Prostate gland (tissue), 2 donors: ENCODE data around the gene NEU1.

ENCODE experiments used
- POLR2A ChIP-seq: fragments of 450-650 bp; IDR thresholded peaks from one replicate; pipeline ENCODE4 v1.6.1; 2016; ENCODE audit warnings: antibody characterized with exemption, mild to moderate bottlenecking
- TF ChIP-seq, protein P1 (sequence below), 4 experiments: fragments of 200-600 bp in 2 of 4; fragments of 450-650 bp in 2 of 4; sonication (generic) in 2 of 4; IDR thresholded peaks; 1 replicate in 3 of 4; 2 replicates in 1 of 4; pipeline ENCODE4 v1.5.1; 2016 to 2019; ENCODE audit warnings: antibody characterized with exemption in 4 of 4, mild to moderate bottlenecking in 2 of 4, moderate library complexity in 2 of 4

DNA sequence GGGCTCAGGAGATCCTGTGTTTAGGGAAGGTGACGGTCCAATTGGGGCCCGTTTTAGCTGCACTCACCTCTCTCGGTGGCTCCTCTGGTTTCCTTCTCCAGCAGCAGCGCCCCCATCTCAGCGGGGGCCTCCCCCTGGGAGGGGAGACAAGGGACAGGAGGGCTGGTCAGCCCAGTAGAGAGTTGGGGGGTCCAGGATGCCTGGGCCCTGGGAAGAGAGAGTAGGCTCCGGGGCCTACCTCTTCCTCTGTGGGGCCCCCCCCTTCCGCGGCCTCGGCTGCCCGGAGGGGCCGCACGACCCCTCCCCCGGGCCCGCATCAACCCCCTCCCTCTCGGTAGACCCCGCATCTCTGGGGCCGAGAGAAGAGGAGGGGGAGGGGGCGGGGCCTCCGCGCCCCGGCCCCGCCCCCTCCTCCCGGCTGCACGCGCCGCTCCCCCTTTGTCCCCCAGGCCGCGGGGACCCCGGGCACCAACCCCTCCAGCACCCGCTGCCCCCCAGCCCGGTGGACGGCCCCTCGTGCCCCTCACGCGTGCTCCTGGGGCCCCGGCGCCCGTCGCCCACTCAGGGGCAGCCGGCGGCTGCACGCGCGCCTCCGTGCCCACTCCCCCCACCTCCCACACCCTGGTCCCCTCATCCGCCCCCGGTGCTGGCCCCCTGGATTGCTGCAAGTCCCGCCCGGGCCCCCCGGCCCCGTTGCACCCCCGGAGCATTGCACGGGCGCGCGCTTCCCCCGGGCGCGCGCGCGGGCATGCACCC is 34.4 kb upstream of the NEU1 start:
- TF ChIP-seq, protein P1, sequence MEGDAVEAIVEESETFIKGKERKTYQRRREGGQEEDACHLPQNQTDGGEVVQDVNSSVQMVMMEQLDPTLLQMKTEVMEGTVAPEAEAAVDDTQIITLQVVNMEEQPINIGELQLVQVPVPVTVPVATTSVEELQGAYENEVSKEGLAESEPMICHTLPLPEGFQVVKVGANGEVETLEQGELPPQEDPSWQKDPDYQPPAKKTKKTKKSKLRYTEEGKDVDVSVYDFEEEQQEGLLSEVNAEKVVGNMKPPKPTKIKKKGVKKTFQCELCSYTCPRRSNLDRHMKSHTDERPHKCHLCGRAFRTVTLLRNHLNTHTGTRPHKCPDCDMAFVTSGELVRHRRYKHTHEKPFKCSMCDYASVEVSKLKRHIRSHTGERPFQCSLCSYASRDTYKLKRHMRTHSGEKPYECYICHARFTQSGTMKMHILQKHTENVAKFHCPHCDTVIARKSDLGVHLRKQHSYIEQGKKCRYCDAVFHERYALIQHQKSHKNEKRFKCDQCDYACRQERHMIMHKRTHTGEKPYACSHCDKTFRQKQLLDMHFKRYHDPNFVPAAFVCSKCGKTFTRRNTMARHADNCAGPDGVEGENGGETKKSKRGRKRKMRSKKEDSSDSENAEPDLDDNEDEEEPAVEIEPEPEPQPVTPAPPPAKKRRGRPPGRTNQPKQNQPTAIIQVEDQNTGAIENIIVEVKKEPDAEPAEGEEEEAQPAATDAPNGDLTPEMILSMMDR (IDR thresholded peaks at IDR 0.05), result no peak
- no peak for TF ChIP-seq POLR2A
